ENCODE data around the gene CCDC192.

DNA sequence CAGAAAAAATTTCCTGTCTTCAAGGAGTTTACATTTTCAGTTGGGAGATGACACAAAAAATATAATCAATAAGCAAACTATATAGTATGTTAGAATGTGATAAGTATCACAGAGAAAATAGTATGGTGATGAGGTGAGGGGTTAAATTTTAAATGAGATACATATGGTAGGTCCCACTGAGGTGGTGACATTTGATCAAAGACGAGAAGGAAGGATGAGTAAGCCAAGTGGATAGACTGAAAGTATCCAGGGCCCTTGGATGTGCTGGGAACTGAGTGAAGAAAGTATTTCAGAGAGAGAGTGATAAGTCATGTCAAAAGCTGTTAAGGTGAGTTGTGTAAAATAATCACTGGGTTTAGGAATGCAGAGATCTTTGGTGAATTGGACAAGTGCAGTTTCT lies 3.5 kb downstream of the CCDC192 start:
- TF ChIP-seq, protein P1, sequence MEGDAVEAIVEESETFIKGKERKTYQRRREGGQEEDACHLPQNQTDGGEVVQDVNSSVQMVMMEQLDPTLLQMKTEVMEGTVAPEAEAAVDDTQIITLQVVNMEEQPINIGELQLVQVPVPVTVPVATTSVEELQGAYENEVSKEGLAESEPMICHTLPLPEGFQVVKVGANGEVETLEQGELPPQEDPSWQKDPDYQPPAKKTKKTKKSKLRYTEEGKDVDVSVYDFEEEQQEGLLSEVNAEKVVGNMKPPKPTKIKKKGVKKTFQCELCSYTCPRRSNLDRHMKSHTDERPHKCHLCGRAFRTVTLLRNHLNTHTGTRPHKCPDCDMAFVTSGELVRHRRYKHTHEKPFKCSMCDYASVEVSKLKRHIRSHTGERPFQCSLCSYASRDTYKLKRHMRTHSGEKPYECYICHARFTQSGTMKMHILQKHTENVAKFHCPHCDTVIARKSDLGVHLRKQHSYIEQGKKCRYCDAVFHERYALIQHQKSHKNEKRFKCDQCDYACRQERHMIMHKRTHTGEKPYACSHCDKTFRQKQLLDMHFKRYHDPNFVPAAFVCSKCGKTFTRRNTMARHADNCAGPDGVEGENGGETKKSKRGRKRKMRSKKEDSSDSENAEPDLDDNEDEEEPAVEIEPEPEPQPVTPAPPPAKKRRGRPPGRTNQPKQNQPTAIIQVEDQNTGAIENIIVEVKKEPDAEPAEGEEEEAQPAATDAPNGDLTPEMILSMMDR (conservative IDR thresholded peaks at IDR 0.05 in 1 of 2, IDR thresholded peaks at IDR 0.05 in 1 of 2; ENCODE audit: extremely low read depth in 1 of 2, insufficient read depth in 1 of 2, low read depth in 1 of 2, low read length in 2 of 2): no peak
- no peak for TF ChIP-seq EZH2 (IDR thresholded peaks at IDR 0.05; ENCODE audit: borderline replicate concordance, low read length)

All from mammary epithelial cell (primary cell).